Ovary (tissue), 9 donors: ENCODE data around the gene SEC16A. TPM values are rescaled to one million over a fixed set of nuclear protein-coding genes. Genes with fewer than 3 reads are reported as not detected.

Experiments
- DNase-seq, 5 donors: peaks; one replicate each; pipeline ENCODE4 v3.0.0-alpha.2; 2019 to 2020
- H3K27ac ChIP-seq, 2 donors: fragments of 200-600 bp; one replicate each; pipeline versions ENCODE4 v1.5.1 to v1.8.0; 2019 to 2022
- H3K27me3 ChIP-seq: fragments of 200-600 bp; one replicate; pipeline ENCODE4 v1.8.0; 2022
- H3K36me3 ChIP-seq: fragments of 200-600 bp; sonication (generic); one replicate; pipeline ENCODE4 v1.5.1; 2019
- H3K4me1 ChIP-seq: one replicate; pipeline ENCODE4 v1.8.1; 2013; ENCODE audit warnings: mild to moderate bottlenecking, moderate library complexity; ENCODE audit not compliant: insufficient read depth
- H3K4me3 ChIP-seq: fragments of 200-600 bp; sonication (generic); one replicate; pipeline ENCODE4 v1.5.1; 2017
- H3K9me3 ChIP-seq, 2 donors: fragments of 200-600 bp in 1 of 2; sonication (generic) in 1 of 2; one replicate each; pipeline versions ENCODE4 v1.5.1 to v1.8.1; 2013 to 2019; ENCODE audit warnings: mild to moderate bottlenecking in 1 of 2, moderate library complexity in 1 of 2
- EP300 ChIP-seq: sonication (generic); formaldehyde crosslinking; IDR thresholded peaks from one replicate; pipeline ENCODE4 v1.6.1; 2017; ENCODE audit warnings: antibody characterized with exemption
- POLR2A ChIP-seq: fragments of 450-650 bp; IDR thresholded peaks from one replicate; pipeline ENCODE4 v1.6.1; 2017; ENCODE audit warnings: antibody characterized with exemption, mild to moderate bottlenecking, moderate library complexity
- WGBS, 3 donors: extraction: QIAGEN DNeasy Blood & Tissue Kit in 1 of 3; methylation state at CpG; one replicate each; pipeline versions ENCODE4 v1.1.5 to v1.1.7; 2013 to 2017; 5-methylcytosine and 5-hydroxymethylcytosine counted together
- intact Hi-C, 4 donors: fragments of 100-400 bp; cut with DNase I; formaldehyde crosslinking; loops; one replicate each; pipeline versions ENCODE4 v1.11.0 to v1.15.1; 2022 to 2023
- polyA plus RNA-seq, 2 donors: library from polyadenylated mRNA; stranded (reverse); fragments of 200-250 nt in 1 of 2; fragments of 350-450 nt in 1 of 2; fragmentation: Illumina TruSeq in 1 of 2; extraction: RNeasy Lipid Tissue Mini Kit (QIAGEN cat#74804) in 1 of 2; gene quantifications; one replicate each; pipeline ENCODE4 v1.2.3, GENCODE V29; 2013 to 2014
- total RNA-seq, 7 donors: library from RNA; depleted of rRNA in 2 of 7; stranded (reverse); fragments of >200 nt in 2 of 7; fragmentation: NEBNext Ultra II Directional in 3 of 7; extraction: Animal tissue kit (Norgen Biotek cat#: 25700) in 3 of 7; gene quantifications; one replicate each; pipeline versions ENCODE4 v1.1.0 to v1.2.4, GENCODE V29; 2016 to 2023
- TF ChIP-seq, protein P1 (sequence below), 3 donors: fragments of 450-650 bp in 2 of 3; fragments of 200-600 bp in 1 of 3; IDR thresholded peaks; one replicate each; pipeline versions ENCODE4 v1.5.1 to v1.8.0; 2016 to 2022; ENCODE audit warnings: antibody characterized with exemption in 3 of 3, mild to moderate bottlenecking in 1 of 3
- donor health status: DM: no; HTN: no; CAD: no; lungs with moderate emphysema.
- donor health status: DM: no; HTN: no; CAD: no.
- donor health status: Bipolar disorder and iron deficiency.
- donor health status: DM: yes; HTN: yes; CAD: no.
- donor health status: DM: no; HTN: no; CAD: no.
- donor health status: DM: yes; HTN: yes; CAD: no.

Gene SEC16A
- total and polyA plus RNA-seq, 9 donors: 27.6 to 61.4 (median 46.5) TPM

DNA sequence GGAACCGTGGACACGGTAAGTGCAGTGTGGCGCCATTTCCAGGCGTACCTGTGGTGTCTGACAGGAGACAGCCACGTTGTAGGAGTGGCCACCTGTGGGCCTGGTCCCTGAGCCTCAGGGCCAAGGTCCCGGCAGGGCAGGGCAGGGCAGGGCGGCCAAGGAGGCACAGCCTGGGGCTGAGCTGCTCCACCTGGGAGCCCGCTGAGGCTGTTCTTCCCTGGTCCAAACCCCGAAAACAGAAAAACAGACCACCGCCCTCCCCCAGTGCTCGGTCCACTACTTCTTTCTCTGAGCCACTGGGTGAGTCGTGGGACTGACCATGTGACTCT is 63.8 kb downstream of the SEC16A start:
- H3K36me3 ChIP-seq: no peaks in the 10 kb centered on the region
- TF ChIP-seq POLR2A (no peak), EP300 (no peak)
- TF ChIP-seq, protein P1, sequence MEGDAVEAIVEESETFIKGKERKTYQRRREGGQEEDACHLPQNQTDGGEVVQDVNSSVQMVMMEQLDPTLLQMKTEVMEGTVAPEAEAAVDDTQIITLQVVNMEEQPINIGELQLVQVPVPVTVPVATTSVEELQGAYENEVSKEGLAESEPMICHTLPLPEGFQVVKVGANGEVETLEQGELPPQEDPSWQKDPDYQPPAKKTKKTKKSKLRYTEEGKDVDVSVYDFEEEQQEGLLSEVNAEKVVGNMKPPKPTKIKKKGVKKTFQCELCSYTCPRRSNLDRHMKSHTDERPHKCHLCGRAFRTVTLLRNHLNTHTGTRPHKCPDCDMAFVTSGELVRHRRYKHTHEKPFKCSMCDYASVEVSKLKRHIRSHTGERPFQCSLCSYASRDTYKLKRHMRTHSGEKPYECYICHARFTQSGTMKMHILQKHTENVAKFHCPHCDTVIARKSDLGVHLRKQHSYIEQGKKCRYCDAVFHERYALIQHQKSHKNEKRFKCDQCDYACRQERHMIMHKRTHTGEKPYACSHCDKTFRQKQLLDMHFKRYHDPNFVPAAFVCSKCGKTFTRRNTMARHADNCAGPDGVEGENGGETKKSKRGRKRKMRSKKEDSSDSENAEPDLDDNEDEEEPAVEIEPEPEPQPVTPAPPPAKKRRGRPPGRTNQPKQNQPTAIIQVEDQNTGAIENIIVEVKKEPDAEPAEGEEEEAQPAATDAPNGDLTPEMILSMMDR (IDR thresholded peaks at IDR 0.05): no peak
- intact Hi-C loops: no loop called here

DNA sequence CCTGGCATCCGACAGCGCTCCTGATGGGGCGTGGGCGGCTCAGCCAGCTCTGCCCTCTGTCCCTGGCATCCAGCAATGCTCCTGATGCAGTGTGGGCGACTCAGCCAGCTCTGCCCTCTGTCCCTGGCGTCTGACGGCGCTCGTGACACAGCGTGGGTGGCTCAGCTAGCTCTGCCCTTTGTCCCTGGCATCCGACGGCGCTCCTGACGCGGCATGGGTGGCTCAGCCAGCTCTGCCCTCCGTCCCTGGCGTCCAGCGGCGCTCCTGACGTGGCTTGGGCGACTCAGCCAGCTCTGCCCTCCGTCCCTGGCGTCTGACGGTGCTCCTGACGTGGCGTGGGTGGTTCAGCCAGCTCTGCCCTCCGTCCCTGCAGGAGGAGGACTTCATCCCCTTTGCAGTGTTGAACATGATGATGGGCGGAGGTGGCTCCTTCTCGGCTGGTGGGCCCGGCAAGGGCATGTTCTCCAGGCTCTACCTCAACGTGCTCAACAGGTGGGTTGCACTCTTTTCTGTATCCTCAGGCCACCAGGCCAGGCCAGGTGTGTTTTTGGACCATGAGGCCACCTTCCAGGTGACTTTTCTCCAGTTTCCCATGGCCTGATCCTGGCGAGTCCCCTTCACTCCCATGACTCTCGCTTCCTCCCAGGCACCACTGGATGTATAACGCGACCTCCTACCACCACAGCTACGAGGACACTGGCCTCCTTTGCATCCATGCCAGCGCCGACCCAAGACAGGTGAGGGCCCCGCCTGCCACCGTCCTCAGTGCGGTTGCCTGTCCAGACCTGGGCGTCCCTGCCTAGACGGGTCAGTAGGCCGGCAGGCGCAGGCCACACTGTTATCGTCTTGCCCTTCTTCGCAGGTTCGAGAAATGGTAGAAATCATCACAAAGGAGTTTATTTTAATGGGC is 64.4 kb downstream of the SEC16A start:
- H3K27ac ChIP-seq: no peak overlapping the region
- no peak for DNase-seq
- intact Hi-C loops: no loop called here
- no peaks in the 10 kb centered on the region for H3K4me1 ChIP-seq
- TF ChIP-seq, protein P1 (IDR thresholded peaks at IDR 0.05): no peak
- TF ChIP-seq POLR2A (no peak), EP300 (no peak)
- WGBS, 3 donors: 89 to 93% (median 90%) methylated on average over 38 to 48 of the region's 48 CpGs
- no peaks in the 10 kb centered on the region for H3K9me3 ChIP-seq
- no peaks in the 10 kb centered on the region for H3K36me3 ChIP-seq
- no peaks in the 10 kb centered on the region for H3K27me3 ChIP-seq
- H3K4me3 ChIP-seq: no peak overlapping the region

More for the DNA sequence above, 63.8 kb downstream of the SEC16A start:
- Histone ChIP-seq H3K4me1 (no peaks in the 10 kb centered on the region), H3K27ac (no peak overlapping the region), H3K4me3 (no peak overlapping the region), H3K27me3 (no peaks in the 10 kb centered on the region), H3K9me3 (no peaks in the 10 kb centered on the region)
- 86 to 91% (median 88%) methylated on average over 11 to 12 of the region's 12 CpGs for WGBS, 3 donors
- DNase-seq: no peak

DNA sequence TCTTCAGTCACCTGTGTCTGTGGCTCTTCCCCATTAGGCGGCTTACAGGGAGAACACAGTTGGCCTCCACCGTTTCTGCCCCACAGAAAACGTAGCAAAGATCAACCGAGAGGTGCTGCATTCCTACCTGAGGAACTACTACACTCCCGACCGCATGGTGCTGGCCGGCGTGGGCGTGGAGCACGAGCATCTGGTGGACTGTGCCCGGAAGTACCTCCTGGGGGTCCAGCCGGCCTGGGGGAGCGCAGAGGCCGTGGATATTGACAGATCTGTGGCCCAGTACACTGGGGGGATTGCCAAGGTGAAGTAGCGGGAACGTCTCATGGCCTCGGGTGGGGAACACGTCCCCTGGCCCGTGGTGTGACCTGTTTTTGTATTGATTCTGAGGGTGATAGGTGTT is 65.9 kb downstream of the SEC16A start:
- WGBS, 3 donors: 81 to 88% (median 86%) methylated on average over 19 of the region's 19 CpGs
- H3K9me3 ChIP-seq: no peaks in the 10 kb centered on the region
- no peaks in the 10 kb centered on the region for H3K4me1 ChIP-seq
- intact Hi-C loops: no loop called here
- H3K4me3 ChIP-seq: no peak overlapping the region
- no peaks in the 10 kb centered on the region for H3K27me3 ChIP-seq
- no peaks in the 10 kb centered on the region for H3K36me3 ChIP-seq
- H3K27ac ChIP-seq: no peak overlapping the region
- no peak for TF ChIP-seq EP300
- no peak for TF ChIP-seq POLR2A
- TF ChIP-seq, protein P1 (IDR thresholded peaks at IDR 0.05): no peak
- DNase-seq: no peak

DNA sequence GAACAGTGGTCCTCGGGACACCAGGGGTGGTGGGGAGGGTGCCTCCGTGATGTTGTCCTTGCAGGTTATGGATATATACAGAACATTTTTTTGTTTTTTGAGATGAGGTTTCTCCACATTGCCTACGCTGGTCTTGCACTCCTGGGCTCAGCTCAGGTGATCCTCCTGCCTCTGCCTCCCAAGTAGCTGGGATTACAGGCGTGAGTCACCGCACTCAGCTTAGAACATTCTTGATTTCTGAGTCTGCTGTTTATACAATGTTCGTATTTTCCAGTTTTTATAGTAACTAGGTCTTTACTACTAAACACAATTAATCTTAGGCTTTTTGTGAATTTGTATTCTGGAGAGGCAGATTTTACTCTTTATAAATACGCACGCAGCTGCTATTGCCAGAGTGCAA is 66.4 kb downstream of the SEC16A start:
- Histone ChIP-seq H3K4me3 (no peak overlapping the region), H3K27ac (no peak overlapping the region), H3K4me1 (no peaks in the 10 kb centered on the region), H3K36me3 (no peaks in the 10 kb centered on the region), H3K9me3 (no peaks in the 10 kb centered on the region), H3K27me3 (no peaks in the 10 kb centered on the region)
- WGBS, 3 donors: 91 to 94% (median 93%) methylated on average over 8 of the region's 8 CpGs
- no peak for TF ChIP-seq POLR2A
- no peak for TF ChIP-seq EP300
- TF ChIP-seq, protein P1 (IDR thresholded peaks at IDR 0.05): no peak
- intact Hi-C loops: no loop called here
- no peak for DNase-seq
